Measurements from ENCODE around the gene OR9A4.

The OR9A4 gene

GRCh38 chr7:141949021-141949420 lies 32.8 kb downstream of the OR9A4 start:
- no peak overlapping the region for H3K4me3 ChIP-seq (ENCODE audit: low read depth, low read length)
- no peaks in the 10 kb centered on the region for H3K27me3 ChIP-seq (replicated peaks)
- in situ Hi-C loops (cut with HindIII; ENCODE audit: low pct_ligation_motif_present, low sequenced_read_pairs): no loop called here
- no peak overlapping the region for H3K27ac ChIP-seq
- no peak for DNase-seq
- H3K36me3 ChIP-seq (replicated peaks): no peaks in the 10 kb centered on the region
- TF ChIP-seq CTCF (IDR thresholded peaks at IDR 0.05; ENCODE audit: low read depth, low read length, missing control alignments): no peak

- Histone ChIP-seq H3K27me3 (replicated peaks) (no peaks in the 10 kb centered on the region), H3K36me3 (replicated peaks) (no peaks in the 10 kb centered on the region), H3K27ac (no peak overlapping the region), H3K4me3 (ENCODE audit: low read depth, low read length) (no peak overlapping the region)
- DNase-seq: no peak
- TF ChIP-seq CTCF (IDR thresholded peaks at IDR 0.05; ENCODE audit: low read depth, low read length, missing control alignments): no peak
- in situ Hi-C loops (cut with HindIII; ENCODE audit: low pct_ligation_motif_present, low sequenced_read_pairs): no loop called here
Measured at GRCh38 chr7:141949451-141949850, 33.3 kb downstream of the OR9A4 start.

GRCh38 chr7:141949911-141950310 lies 33.7 kb downstream of the OR9A4 start:
- TF ChIP-seq CTCF (IDR thresholded peaks at IDR 0.05; ENCODE audit: low read depth, low read length, missing control alignments): no peak
- Histone ChIP-seq H3K27me3 (replicated peaks) (no peaks in the 10 kb centered on the region), H3K4me3 (ENCODE audit: low read depth, low read length) (no peak overlapping the region), H3K27ac (no peak overlapping the region), H3K36me3 (replicated peaks) (no peaks in the 10 kb centered on the region)
- no peak for DNase-seq
- in situ Hi-C loops (cut with HindIII; ENCODE audit: low pct_ligation_motif_present, low sequenced_read_pairs): no loop called here

- in situ Hi-C loops (cut with HindIII; ENCODE audit: low pct_ligation_motif_present, low sequenced_read_pairs): no loop called here
- Histone ChIP-seq H3K27me3 (replicated peaks) (no peaks in the 10 kb centered on the region), H3K4me3 (ENCODE audit: low read depth, low read length) (no peak overlapping the region), H3K27ac (no peak overlapping the region), H3K36me3 (replicated peaks) (no peaks in the 10 kb centered on the region)
- no peak for DNase-seq
- no peak for TF ChIP-seq CTCF (IDR thresholded peaks at IDR 0.05; ENCODE audit: low read depth, low read length, missing control alignments)
Measured at GRCh38 chr7:141950806-141951205, 34.6 kb downstream of the OR9A4 start.

GRCh38 chr7:141952461-141952860 lies 36.3 kb downstream of the OR9A4 start:
- DNase-seq: no peak
- in situ Hi-C loops (cut with HindIII; ENCODE audit: low pct_ligation_motif_present, low sequenced_read_pairs): no loop called here
- no peaks in the 10 kb centered on the region for H3K36me3 ChIP-seq (replicated peaks)
- no peak overlapping the region for H3K27ac ChIP-seq
- no peak for TF ChIP-seq CTCF (IDR thresholded peaks at IDR 0.05; ENCODE audit: low read depth, low read length, missing control alignments)
- no peak overlapping the region for H3K4me3 ChIP-seq (ENCODE audit: low read depth, low read length)
- H3K27me3 ChIP-seq (replicated peaks): no peaks in the 10 kb centered on the region

GRCh38 chr7:141954334-141954733 lies 38.1 kb downstream of the OR9A4 start:
- no peak overlapping the region for H3K27ac ChIP-seq
- TF ChIP-seq CTCF (IDR thresholded peaks at IDR 0.05; ENCODE audit: low read depth, low read length, missing control alignments): no peak
- H3K27me3 ChIP-seq (replicated peaks): no peaks in the 10 kb centered on the region

More at GRCh38 chr7:141954334-141954733, 38.1 kb downstream of the OR9A4 start:
- in situ Hi-C loops (cut with HindIII; ENCODE audit: low pct_ligation_motif_present, low sequenced_read_pairs): no loop called here
- no peak for DNase-seq
- Histone ChIP-seq H3K4me3 (ENCODE audit: low read depth, low read length) (no peak overlapping the region), H3K36me3 (replicated peaks) (no peaks in the 10 kb centered on the region)
